Measurements from ENCODE around the gene GPHN. TPM values are rescaled to one million over a fixed set of nuclear protein-coding genes. Genes with fewer than 3 reads are reported as not detected.

GPHN gene
- total RNA-seq, 4 donors from 2014 or later: 9.1 to 21.1 (median 15.9) TPM

GRCh38 chr14:67167420-67168109 lies 659.6 kb downstream of the GPHN start:
- no peaks in the 10 kb centered on the region for H3K9me3 ChIP-seq
- no peaks in the 10 kb centered on the region for H3K27me3 ChIP-seq
- no peak for DNase-seq (ENCODE audit: extremely low spot score)
- H3K36me3 ChIP-seq: peaks cover 0 to 37% (median 11%) of the 10 kb centered on the region in 4 donors
- H3K27ac ChIP-seq (replicated peaks in 1 of 4): no peak overlapping the region
- 94% methylated on average over 2 of the region's 2 CpGs for WGBS
- H3K4me1 ChIP-seq: no peaks in the 10 kb centered on the region
- TF ChIP-seq POLR2AphosphoS5 (IDR thresholded peaks at IDR 0.05) (no peak), EP300 (IDR thresholded peaks at IDR 0.05) (no peak), CTCF (IDR thresholded peaks at IDR 0.05) (no peak), POLR2A (IDR thresholded peaks at IDR 0.05; ENCODE audit: low read depth) (no peak)
- no peak overlapping the region for H3K4me3 ChIP-seq
- intact Hi-C loops (cut with DNase I): loop anchor here (1.0 to 2.0 kb wide), 2 partner anchors 69 to 118 kb away; no protein-coding TSS in a partner anchor

GRCh38 chr14:67168110-67168441 lies 660.1 kb downstream of the GPHN start:
- no peak overlapping the region for H3K27ac ChIP-seq (replicated peaks in 1 of 4)
- intact Hi-C loops (cut with DNase I): loop anchor here (2.0 kb wide), 1 partner anchor 69 kb away; no protein-coding TSS in a partner anchor
- no peaks in the 10 kb centered on the region for H3K27me3 ChIP-seq
- no peaks in the 10 kb centered on the region for H3K4me1 ChIP-seq
- H3K36me3 ChIP-seq: peaks cover 0 to 37% (median 11%) of the 10 kb centered on the region in 4 donors
- 92% methylated on average over 1 of the region's 1 CpG for WGBS
- no peak overlapping the region for H3K4me3 ChIP-seq
- TF ChIP-seq POLR2AphosphoS5 (IDR thresholded peaks at IDR 0.05): no peak
- no peak for TF ChIP-seq EP300 (IDR thresholded peaks at IDR 0.05)
- no peak for TF ChIP-seq CTCF (IDR thresholded peaks at IDR 0.05)
- TF ChIP-seq POLR2A (IDR thresholded peaks at IDR 0.05; ENCODE audit: low read depth): no peak
- DNase-seq (ENCODE audit: extremely low spot score): no peak
- peaks cover 0 to 2% (median 0%) of the 10 kb centered on the region in 4 donors for H3K9me3 ChIP-seq

- no peak for TF ChIP-seq POLR2AphosphoS5 (IDR thresholded peaks at IDR 0.05)
- TF ChIP-seq CTCF (IDR thresholded peaks at IDR 0.05): no peak
- no peak for TF ChIP-seq EP300 (IDR thresholded peaks at IDR 0.05)
- TF ChIP-seq POLR2A (IDR thresholded peaks at IDR 0.05; ENCODE audit: low read depth): no peak
- H3K27me3 ChIP-seq: no peaks in the 10 kb centered on the region
- intact Hi-C loops (cut with DNase I): no loop called here
- H3K36me3 ChIP-seq: peaks cover 0 to 37% (median 11%) of the 10 kb centered on the region in 4 donors
- H3K9me3 ChIP-seq: peaks cover 0 to 11% (median 8%) of the 10 kb centered on the region in 4 donors
- H3K27ac ChIP-seq (replicated peaks in 1 of 4): no peak overlapping the region
- no peaks in the 10 kb centered on the region for H3K4me1 ChIP-seq
- DNase-seq (ENCODE audit: extremely low spot score): no peak
- no peak overlapping the region for H3K4me3 ChIP-seq
- 78% methylated on average over 1 of the region's 1 CpG for WGBS
These were observed 662.7 kb downstream of the GPHN start for GRCh38 chr14:67170660-67171059.

- Histone ChIP-seq H3K36me3 (peaks cover 0 to 37% (median 11%) of the 10 kb centered on the region in 4 donors), H3K27ac (replicated peaks in 1 of 4) (no peak overlapping the region), H3K4me3 (no peak overlapping the region), H3K4me1 (no peaks in the 10 kb centered on the region), H3K9me3 (peaks cover 0 to 11% (median 8%) of the 10 kb centered on the region in 4 donors), H3K27me3 (no peaks in the 10 kb centered on the region)
- intact Hi-C loops (cut with DNase I): no loop called here
- TF ChIP-seq CTCF (IDR thresholded peaks at IDR 0.05) (no peak), EP300 (IDR thresholded peaks at IDR 0.05) (no peak), POLR2AphosphoS5 (IDR thresholded peaks at IDR 0.05) (no peak), POLR2A (IDR thresholded peaks at IDR 0.05; ENCODE audit: low read depth) (no peak)
- DNase-seq (ENCODE audit: extremely low spot score): no peak
- WGBS: 96% methylated on average over 4 of the region's 5 CpGs
These were observed 664.1 kb downstream of the GPHN start for GRCh38 chr14:67172056-67172455.

All from esophagus muscularis mucosa (tissue), 4 donors.